GM21619 (cell line): ENCODE measurements around the gene PARD3B.

ENCODE experiments used
- ATAC-seq: cut with Tn5 transposase; IDR thresholded peaks from one replicate; pipeline ENCODE4 v1.9.1; 2021; ENCODE audit not compliant: unreplicated experiment

Gene PARD3B

DNA sequence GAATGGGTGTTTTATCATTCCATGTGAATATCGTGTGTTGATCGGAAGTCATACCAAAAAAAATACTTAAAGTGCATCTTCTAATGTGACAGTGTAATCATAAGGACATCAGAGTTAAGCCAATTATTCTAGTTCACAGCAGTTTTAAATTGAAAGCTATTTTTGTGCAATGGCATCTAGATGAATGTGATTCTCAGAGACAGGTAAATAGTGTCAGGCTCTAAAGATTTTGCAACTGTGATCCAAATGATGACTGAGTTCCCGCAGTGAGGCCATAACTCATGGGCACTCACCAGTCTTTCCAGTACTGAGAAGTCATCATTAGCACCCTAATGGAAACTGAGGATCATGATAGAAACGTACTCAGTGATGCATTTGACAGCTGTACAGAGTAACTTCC, 542.6 kb downstream of the PARD3B start:
- ATAC-seq = no peak

DNA sequence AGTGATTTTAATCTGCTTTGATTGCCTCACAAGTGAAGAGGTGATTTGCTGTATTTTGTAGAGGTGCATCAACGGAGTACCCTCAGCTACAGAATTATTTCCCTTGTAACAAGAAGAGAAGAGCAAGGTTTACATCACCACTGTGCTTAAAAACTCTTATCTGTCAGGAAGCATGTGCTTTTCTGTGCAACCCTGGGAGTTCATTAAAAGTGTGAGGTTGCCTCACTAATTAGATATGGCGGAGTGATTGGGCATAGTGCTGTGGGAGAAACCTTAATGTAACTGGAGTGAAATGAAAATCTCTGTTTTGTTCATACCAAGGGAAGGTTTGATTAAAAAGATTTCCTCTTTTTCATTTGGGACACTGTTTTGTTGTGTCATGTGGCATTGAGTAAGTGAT, 544.7 kb downstream of the PARD3B start:
- no peak for ATAC-seq

DNA sequence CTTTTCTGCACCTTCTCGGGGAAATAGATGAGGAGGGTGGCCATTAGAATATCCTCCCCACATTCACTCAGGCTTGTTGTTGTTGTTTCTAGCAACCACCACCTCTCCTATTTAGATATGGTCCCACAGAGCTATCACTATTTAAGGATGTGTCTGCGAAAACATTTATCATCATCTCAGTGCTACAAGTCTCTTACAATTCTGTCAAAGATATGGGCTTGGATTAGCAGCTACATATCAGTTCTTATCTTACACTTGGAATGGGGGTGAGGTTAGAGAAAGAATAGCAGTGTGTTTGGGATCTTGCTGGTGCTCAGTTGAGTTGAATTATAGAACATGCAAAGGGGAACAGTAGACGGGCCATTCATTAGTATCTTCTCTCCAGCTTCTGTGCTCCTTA, 546.1 kb downstream of the PARD3B start:
- no peak for ATAC-seq

DNA sequence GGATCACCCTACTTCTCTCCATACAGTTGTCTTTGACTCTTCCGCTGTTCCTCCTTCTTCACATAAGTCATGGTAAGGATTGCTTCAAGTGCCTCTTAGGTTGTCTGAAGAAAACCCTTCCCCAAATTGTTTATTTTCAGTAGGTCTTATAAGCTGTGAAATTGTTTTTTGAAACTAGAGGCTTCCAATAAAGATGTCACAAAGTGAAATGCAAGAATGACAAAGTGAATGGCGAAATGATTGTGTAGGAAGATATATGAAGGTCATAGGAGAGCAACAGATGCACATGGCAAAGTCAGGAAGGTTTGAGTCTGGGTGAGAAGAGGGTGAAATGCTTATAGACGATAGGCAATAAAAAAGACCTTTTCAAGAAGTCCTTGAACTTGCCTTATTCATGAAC, 548.8 kb downstream of the PARD3B start:
- ATAC-seq = no peak

DNA sequence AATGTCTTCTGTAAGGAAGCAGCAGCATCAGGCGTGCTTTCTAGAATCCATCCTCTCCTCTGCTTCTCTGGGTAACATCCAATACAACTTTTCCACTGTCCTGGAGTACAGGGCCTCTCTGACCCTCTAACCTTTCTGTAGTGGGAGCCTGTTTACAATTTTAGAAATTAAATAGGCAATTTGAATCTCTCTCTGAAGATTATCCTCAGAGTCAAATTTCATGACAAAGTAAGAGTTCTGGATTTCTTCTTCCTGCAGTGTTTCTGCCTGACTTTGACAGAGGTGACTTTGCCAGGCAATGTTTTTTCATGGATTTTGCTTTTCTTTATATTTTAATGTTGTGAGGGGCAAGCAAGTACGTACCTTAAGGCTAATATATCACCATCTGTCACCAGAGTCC, 558.4 kb downstream of the PARD3B start:
- no peak for ATAC-seq

DNA sequence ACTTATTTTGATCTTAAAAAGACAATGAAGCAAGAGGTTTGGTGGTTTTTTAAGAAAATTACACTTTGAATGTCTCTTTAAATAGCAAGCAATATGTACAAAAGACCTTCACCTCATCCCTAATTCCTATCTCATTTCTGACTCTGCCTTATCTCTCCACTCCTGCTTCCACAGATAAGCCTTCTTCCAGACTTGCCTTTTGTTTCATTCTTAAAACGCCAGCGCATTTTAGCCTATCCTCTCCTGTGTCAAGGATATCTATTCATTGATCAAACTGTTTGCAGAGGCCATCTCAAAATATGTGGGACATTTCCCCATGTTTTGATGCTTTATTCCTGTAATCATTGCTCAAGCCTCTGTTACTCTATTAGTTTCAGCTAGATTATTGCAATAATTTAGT, 562.5 kb downstream of the PARD3B start:
- no peak for ATAC-seq

DNA sequence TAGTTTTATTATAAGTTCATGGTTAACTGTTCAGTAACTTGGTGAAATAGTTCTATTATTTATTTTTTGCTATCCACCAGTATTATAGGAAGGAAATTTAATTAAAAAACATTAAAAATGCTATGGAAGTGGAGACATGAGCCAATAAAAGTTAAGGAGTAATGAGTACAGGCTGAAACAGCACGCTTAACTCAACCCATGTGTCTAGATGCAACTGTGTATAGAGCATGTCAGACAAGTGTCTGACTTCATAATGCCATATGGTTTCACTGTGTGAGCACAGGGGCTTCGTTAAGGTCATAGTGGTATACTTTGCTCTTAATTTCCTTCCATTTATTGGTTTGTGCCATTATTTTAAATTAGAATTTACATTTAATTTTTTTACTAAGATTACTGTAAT, 570.2 kb downstream of the PARD3B start:
- no peak for ATAC-seq

DNA sequence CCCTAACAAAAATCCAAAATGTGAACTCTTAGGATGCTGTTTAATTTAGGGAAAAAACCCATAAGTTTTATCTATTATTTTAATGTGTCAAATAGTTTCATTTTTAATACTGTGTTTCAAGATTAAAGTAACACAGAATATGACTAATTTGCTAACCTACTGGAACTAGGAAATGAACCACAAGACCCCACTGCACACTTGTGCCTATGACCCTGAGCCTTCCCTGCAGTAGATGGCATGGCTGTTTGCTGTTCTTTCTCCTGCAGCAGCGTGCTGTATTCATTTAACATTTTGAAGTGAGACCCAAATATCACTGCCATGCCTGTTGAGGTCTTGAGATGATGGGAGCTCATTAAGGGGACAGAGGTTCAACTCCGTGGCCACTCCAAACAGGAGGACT, 571.9 kb downstream of the PARD3B start:
- ATAC-seq = no peak

DNA sequence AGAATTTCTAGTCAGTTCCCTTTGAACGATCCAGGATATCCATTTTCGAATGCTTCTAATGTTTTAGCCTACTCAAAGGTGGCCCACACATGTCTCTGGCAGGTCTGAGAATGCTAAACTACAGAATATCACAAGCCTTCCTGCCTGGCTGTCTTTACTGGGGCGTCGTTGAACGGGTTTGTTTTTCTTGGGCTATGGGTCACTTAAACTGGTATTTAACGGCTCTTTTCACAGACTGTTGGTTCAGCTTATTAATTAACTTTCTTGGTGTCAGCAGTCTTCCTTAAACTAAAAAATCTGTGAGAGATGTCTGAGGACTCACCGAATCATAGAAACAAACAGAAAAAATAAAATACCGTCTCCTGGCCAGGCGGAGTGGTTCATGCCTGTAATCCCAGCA, 573.9 kb downstream of the PARD3B start:
- no peak for ATAC-seq

DNA sequence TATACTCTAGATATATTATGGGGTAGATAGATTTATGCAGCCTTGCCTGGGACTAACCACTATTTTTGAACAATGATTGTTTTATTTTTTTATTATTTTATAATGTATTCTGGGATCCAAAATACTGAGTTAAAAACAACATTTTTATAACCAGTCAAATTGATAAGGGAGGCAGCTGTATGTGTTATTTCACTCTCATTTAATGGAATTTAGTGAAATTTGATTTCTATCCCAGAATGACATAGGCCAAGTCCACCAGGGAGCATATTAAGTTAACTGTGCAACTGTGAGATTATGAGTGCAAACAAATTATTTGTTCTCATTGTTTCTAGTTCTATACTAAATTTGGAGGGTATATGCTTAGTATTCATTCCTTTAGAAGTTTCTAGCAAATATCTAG, 583.5 kb downstream of the PARD3B start:
- ATAC-seq = no peak

DNA sequence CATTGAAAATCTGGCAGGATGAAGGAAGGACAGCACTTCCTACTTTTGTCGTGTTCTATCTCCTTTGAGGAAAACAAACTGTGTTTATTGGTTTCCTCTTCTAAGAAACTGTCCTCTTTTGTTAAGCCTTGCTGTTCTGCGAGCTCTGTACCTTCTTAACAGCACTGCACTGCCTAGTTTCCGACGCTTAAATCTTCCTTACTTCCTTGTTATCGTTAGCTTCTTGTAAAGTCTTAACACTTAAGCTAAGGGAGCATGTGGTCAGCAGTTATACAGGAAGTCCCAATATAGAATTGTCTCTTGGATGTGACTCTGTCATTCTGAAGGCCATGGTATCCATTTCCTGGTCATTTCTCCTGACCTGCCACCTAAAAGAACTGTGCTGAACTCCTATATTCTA, 584.3 kb downstream of the PARD3B start:
- no peak for ATAC-seq

DNA sequence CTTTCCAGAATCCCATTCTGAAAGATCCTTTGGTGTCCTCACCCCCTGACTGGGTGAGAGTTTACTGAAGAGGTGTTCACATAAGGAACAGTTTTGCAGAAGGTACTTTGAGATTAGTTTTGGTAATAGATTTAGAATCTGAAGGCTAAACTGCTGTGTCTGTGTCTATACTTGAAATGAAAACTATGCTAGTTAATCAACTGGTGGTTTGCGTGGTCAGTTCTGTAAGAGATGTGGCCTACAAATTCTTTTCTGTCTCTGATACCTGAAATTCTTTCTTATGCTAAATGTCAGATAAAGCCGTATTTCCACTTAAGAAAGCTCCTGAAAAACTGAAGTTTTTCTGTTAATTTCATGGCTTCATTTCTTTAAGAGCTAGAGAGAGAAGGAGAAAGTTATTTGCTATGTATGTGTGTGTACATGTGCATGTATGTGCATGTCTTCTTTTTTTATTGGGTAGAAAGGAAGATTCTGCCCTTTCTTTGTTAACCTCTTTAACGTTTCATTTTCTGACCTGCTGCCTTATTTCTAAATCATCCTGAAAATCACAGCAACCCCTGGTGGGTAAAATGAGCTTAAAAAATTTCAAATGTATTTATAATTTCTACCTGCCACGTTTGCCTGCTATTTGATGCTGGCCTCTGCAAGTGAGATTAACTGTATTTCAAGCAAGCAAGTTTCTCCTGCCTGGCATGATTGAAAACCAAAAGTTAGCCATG, 585.0 kb downstream of the PARD3B start:
- ATAC-seq = no peak

DNA sequence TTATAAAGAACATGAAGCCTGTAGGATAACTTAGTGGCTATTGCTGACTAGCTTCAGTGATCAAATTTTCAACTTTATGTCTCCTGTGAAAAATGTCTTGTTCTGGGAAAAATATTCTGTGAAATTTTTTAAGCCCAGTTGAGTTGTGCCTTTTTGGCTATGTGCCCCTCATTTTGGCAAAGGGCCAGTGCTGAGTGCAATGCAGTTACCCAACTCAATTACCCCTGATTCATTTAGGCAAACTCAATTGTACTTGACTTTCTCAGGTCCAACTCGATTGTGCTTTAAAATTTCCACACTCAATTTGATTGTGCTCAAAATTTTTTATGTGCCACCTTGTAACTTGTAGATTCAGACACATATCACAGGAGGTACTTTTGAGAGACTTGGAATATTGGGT, 588.3 kb downstream of the PARD3B start:
- ATAC-seq = no peak

DNA sequence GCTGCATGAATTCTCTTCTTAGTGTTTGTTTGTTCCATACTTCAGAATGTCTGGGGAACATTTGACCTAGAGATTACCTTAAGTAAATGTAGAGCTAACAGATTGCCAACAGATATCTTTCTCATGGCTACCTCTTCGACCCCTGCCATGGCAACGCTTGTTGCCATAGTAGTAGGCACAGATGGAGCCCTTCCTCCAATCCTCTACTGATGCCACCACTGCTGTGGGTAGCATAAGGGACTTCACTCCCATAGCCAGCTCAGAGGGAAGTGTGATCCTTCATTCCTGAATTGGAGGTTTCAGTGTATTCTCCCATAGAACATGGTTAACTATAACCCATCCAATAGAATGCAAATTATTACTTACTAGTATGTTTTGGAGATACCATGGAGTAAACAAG, 593.5 kb downstream of the PARD3B start:
- no peak for ATAC-seq

DNA sequence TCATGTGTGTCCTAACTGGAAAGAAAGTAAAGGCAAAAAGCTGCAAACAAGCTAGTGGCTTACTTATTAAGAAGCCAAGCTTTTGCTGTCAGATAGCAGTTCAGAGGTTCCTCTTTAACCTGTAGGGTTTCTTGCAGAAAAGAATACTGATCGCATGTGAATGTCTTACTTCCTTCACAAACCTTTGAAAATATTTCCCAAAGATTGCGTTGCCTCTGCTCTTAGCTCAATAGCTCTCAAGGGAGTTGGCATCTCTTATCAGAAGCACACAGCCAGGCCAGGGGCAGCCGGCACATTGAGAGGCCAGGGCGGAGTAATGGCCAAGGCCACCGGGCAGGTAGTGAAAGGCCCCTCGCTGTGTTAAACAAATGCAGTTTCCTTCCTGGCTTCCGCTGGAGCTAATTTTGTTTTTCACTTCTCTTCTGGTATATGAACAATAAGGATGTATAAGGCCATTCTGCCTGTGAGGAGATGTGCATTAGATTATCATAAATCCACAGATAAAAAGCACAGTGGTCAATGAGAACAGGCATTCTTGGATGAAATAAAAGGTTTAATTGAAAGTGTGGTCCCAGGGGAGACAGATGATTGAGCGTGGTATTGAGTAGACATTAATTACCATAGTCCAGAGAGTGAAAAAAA, 594.7 kb downstream of the PARD3B start:
- peak; percentile 59 for ATAC-seq

DNA sequence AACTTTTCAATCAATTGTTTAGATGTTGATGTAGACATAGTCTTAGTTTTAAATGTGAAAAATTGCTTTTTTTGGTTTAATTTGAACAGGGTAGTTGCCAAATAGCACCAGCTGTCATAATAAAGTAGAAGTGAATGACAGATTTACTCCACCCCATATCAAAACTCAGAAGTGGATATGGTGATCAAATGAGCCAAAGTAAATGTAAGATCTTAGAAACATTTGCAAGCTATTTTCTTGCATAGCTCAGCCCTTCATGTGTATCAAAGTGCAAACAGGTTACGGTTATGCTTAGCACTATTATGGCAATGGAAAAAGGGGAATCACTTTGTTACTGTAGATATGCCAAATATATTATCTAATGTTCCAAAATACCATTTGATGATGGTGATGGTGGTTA, 596.1 kb downstream of the PARD3B start:
- no peak for ATAC-seq

DNA sequence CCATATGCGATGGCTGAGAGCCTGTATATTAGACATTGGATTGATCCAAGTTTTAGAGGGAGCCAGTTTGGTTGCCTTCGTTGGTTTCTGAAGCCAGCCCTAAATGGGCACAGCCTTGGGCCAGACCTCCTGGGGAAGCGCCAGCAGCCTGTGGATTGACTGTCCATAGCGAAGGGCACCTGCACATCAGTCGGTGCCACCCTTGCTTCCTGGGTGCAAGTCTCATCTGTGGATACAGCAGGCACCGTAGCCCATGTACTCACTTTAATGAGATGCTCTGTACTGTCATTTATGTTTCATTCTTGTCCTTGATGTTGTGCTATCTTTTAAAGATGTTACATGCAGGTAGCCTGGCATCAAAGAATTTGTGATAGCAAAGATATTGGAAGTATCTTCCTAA, 600.6 kb downstream of the PARD3B start:
- ATAC-seq = no peak

DNA sequence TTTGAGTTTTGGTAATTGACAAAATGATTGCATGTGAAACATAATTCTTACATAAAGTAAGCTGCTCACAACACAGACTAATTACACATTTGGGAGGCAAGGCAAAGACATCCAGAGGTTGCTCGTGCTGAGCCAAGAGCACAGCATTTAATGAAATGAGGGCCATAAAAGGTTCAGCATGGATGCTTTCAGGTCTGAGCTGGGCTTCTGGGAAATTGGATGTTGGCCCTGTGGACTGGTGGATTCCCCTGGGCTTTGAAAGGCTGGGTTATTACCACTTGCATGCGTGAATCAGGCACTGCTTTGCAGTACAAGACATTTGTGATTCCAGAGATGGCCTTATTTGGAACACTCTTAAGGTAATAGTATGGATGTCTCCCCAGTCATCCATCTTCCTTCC, 603.5 kb downstream of the PARD3B start:
- ATAC-seq = no peak

DNA sequence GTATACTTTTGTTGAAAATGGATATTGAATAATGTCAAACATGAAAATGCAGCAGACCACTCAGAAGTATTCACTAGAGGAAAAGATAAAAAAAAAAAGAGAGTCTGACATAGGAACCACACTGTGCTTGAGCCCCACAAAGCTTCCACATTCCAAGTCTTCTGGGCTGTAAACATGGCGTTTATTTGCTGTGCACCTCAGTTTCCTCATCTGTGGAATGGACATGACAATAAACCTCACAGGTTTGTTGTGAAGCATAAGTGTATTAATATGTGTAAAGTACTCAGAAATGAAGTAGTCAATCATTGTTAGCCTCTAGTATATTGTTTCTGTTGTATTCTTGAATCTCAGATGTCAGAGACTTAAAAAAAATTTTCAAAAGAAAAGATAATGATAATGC, 611.2 kb downstream of the PARD3B start:
- ATAC-seq = no peak

DNA sequence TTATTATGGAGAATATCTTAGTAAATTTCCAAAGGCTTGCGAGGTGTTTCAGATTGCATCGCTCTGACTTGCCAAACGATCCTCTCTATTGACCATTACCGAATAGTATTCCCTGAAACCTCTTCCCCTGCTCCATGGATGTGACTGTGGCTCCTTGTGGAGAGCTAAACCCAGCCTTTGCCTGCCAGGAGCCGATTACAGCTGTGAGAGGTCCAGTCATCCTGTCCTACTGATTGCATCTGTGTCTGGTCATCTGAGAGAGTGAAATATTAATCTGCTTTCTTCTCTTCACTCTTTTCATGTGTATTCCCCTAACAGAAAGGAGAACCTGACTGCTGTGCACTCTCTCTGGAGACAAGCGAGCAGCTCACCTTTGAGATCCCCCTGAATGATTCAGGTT, 613.1 kb downstream of the PARD3B start:
- ATAC-seq = no peak

DNA sequence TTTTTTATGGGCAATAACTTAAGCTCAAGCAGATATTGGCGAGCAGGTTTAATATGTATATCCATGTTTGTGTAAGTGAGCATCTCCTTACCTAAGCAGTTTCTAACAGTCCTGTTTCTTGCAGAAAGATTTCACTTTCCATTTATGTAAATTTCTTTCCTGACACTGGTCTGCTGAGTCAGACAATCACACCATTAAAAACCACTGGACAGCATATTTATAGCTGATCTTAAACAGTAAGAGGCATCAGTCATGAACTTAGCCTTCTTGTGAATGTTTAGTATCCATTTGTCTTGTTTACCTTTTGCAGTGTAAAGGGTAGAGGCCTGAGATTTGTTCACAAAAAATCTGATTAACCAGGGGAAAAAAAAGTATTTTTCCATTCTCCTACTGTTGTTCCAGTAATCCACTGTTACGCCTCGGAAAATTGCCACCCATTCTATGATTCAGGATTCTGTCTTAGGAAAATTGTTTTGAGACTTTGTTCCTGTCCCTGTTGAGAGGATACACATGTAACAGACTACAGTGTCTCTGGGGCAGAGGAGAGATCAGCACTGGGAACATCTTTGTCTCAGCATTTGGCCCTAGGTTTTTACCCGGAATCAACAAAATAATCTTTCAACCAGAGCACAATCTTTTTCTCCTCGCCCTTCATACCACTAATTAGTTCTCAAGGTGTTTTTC, 616.0 kb downstream of the PARD3B start:
- no peak for ATAC-seq

DNA sequence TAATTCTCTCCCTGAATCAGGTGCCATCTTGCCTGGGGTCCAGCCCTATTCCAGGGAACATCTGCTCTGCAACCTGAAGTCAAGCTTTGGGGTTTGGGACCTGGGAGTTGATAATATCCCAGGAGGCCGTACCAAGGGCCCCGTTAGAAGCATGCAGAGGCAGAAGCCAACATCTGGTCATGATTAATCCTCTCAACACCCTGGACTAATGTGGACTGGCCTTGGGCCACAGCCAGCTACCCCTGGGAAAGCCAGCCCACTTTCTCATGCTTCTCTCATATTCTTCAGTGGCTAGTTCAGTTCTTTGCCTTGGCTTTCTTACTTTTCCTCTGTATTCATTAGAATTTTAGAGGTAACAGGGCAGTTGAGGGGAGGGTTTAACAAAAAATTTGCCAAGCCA, 621.5 kb downstream of the PARD3B start:
- no peak for ATAC-seq
